Measurements from ENCODE around the gene NPR1. TPM values are rescaled to one million over a fixed set of nuclear protein-coding genes. Genes with fewer than 3 reads are reported as not detected.

The NPR1 gene
- total and polyA plus RNA-seq, 2 experiments from 2014 or later, result 0.19 TPM; not detected in 1

DNA sequence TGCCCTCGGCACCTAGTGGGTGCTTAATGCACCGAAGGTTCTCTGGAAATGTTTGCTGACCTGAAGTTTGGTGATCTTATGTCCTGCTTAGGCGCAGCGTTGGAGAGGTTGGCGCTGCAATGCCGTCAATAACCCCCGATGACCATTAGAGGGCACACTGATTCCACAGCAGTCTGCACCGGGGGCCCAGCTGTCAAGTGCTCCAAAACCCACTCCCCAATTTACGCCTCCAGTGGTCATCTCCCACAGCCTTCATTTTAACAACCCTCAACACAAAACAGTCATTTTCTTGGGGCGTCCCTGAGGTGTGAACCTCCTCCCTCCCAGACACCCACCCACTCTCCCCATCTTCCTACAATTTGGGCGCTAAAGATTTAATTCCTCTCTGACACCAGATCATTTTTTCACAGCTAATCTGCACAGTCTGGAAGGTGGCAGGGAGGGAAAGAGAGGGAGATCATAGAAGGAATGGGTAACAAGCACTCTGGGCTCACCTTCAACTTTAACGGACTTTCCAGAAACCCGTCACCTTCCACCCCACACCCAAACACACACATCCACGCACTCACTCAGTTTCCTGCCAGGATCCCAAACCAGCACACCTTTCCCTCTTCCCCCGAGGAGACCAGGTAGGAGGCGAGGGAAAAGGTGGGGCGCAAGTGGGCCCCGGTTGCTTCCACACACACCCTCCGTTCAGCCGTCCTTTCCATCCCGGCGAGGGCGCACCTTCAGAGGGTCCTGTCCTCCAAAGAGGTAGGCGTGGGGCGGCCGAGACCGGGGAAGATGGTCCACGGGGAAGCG, 570 bp upstream of the NPR1 start:
- in situ Hi-C loops (cut with MboI), result loop anchor here (5.0 kb wide), 1 partner anchor 309 kb away; the partner anchor contains the start of gene RAB13
- Histone ChIP-seq H3F3A (ENCODE audit: insufficient read depth) (0 out of 2 replicates have a peak, but pooled peaks cover 7% of the 10 kb centered on the region), H3K79me2 (ENCODE audit: insufficient read depth) (no peaks in the 10 kb centered on the region), H3K9me2 (ENCODE audit: insufficient read depth) (no peaks in the 10 kb centered on the region), H3K9me3 (ENCODE audit: low read depth) (no peaks in the 10 kb centered on the region), H4K20me1 (ENCODE audit: insufficient read depth) (no peaks in the 10 kb centered on the region), H3K27ac (no peak overlapping the region), H3K4me1 (ENCODE audit: insufficient read depth) (no peaks in the 10 kb centered on the region), H3K9ac (no peak overlapping the region), H3K36me3 (ENCODE audit: low read depth) (no peaks in the 10 kb centered on the region), H3K4me3 (peak overlapping the region; percentile 57), H3K27me3 (replicated peaks; ENCODE audit: insufficient read depth) (peaks cover 7% of the 10 kb centered on the region; the same call in 1 of the 2 replicates), H3K4me2 (ENCODE audit: unreplicated experiment) (peak overlapping the region; percentile 56), H2AFZ (peak overlapping the region; percentile 77)
- DNase-seq, result peak; percentile 69
- WGBS, 2 experiments (ENCODE audit: low coverage in 1 of 2, low lambda C conversion rate in 2 of 2, missing lambda C conversion rate in 2 of 2), result 2 to 5% methylated on average over 27 to 29 of the region's 29 CpGs
- TF ChIP-seq EZH2 (IDR thresholded peaks at IDR 0.05; ENCODE audit: insufficient read depth, poor library complexity, severe bottlenecking), result peak; percentile 50
- TF ChIP-seq EZH2phosphoT487 (IDR thresholded peaks at IDR 0.05; ENCODE audit: insufficient read depth, low read depth), result no peak

DNA sequence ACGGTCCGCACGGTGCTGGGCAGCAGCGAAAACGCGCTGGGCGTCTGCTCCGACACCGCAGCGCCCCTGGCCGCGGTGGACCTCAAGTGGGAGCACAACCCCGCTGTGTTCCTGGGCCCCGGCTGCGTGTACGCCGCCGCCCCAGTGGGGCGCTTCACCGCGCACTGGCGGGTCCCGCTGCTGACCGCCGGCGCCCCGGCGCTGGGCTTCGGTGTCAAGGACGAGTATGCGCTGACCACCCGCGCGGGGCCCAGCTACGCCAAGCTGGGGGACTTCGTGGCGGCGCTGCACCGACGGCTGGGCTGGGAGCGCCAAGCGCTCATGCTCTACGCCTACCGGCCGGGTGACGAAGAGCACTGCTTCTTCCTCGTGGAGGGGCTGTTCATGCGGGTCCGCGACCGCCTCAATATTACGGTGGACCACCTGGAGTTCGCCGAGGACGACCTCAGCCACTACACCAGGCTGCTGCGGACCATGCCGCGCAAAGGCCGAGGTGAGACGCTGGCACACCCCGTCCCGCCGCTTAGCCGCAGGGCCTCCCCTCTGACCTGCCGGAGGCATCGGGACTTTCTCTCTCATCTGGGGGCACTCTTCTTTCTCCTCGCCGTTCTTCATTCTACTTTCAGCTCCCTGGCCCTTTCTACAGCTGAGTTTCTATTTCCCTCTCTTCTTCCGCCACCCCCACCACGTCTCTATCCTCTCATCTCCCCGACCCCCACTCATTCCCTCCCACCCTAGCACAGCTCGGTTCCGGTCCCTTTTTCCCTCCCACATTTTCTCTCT, 1.0 kb downstream of the NPR1 start:
- H4K20me1 ChIP-seq (ENCODE audit: insufficient read depth), result no peaks in the 10 kb centered on the region
- H2AFZ ChIP-seq, result peak overlapping the region; percentile 77
- peak; percentile 73 for TF ChIP-seq EZH2 (IDR thresholded peaks at IDR 0.05; ENCODE audit: insufficient read depth, poor library complexity, severe bottlenecking)
- TF ChIP-seq EZH2phosphoT487 (IDR thresholded peaks at IDR 0.05; ENCODE audit: insufficient read depth, low read depth), result no peak
- no peaks in the 10 kb centered on the region for H3K36me3 ChIP-seq (ENCODE audit: low read depth)
- H3K4me3 ChIP-seq, result peak overlapping the region; percentile 57
- 6 to 8% methylated on average over 54 to 59 of the region's 73 CpGs for WGBS, 2 experiments (ENCODE audit: low coverage in 1 of 2, low lambda C conversion rate in 2 of 2, missing lambda C conversion rate in 2 of 2)
- no peak overlapping the region for H3K9ac ChIP-seq
- H3K27me3 ChIP-seq (replicated peaks; ENCODE audit: insufficient read depth), result peaks cover 7% of the 10 kb centered on the region; the same call in 1 of the 2 replicates
- H3F3A ChIP-seq (ENCODE audit: insufficient read depth), result no peaks in the 10 kb centered on the region
- H3K79me2 ChIP-seq (ENCODE audit: insufficient read depth), result no peaks in the 10 kb centered on the region
- no peaks in the 10 kb centered on the region for H3K9me2 ChIP-seq (ENCODE audit: insufficient read depth)
- no peaks in the 10 kb centered on the region for H3K9me3 ChIP-seq (ENCODE audit: low read depth)
- in situ Hi-C loops (cut with MboI), result loop anchor here (5.0 kb wide), 1 partner anchor 308 kb away; the partner anchor contains the start of gene RAB13
- H3K27ac ChIP-seq, result no peak overlapping the region
- peak overlapping the region; percentile 56 for H3K4me2 ChIP-seq (ENCODE audit: unreplicated experiment)
- peak; percentile 52 for DNase-seq
- no peaks in the 10 kb centered on the region for H3K4me1 ChIP-seq (ENCODE audit: insufficient read depth)

DNA sequence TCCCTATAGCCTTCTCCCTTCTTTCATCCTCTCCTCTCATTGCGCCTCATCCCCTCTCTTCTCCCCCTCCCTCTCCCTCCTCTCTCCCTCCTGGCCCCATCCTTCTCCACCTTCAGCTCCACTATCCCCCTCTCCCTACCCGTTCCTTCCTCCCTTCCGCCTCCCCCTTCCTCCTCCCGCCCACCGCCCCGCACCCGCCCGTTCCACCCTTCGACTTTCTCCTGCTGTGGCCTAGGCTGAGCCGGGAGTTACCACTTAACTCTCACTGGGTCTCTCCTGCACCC, 1.6 kb downstream of the NPR1 start:
- H3K4me3 ChIP-seq, result no peak overlapping the region
- H2AFZ ChIP-seq, result no peak overlapping the region
- in situ Hi-C loops (cut with MboI), result no loop called here
- H3K4me1 ChIP-seq (ENCODE audit: insufficient read depth), result no peaks in the 10 kb centered on the region
- no peak overlapping the region for H3K4me2 ChIP-seq (ENCODE audit: unreplicated experiment)
- H3K36me3 ChIP-seq (ENCODE audit: low read depth), result no peaks in the 10 kb centered on the region
- no peaks in the 10 kb centered on the region for H3F3A ChIP-seq (ENCODE audit: insufficient read depth)
- H3K27ac ChIP-seq, result no peak overlapping the region
- no peaks in the 10 kb centered on the region for H4K20me1 ChIP-seq (ENCODE audit: insufficient read depth)
- H3K9me3 ChIP-seq (ENCODE audit: low read depth), result no peaks in the 10 kb centered on the region
- DNase-seq, result no peak
- H3K79me2 ChIP-seq (ENCODE audit: insufficient read depth), result no peaks in the 10 kb centered on the region
- WGBS, 2 experiments (ENCODE audit: low coverage in 1 of 2, low lambda C conversion rate in 2 of 2, missing lambda C conversion rate in 2 of 2), result 33 to 38% methylated on average over 1 to 10 of the region's 10 CpGs
- H3K9ac ChIP-seq, result no peak overlapping the region
- no peaks in the 10 kb centered on the region for H3K9me2 ChIP-seq (ENCODE audit: insufficient read depth)
- peaks cover 7% of the 10 kb centered on the region; the same call in 1 of the 2 replicates for H3K27me3 ChIP-seq (replicated peaks; ENCODE audit: insufficient read depth)
- no peak for TF ChIP-seq EZH2phosphoT487 (IDR thresholded peaks at IDR 0.05; ENCODE audit: insufficient read depth, low read depth)
- no peak for TF ChIP-seq EZH2 (IDR thresholded peaks at IDR 0.05; ENCODE audit: insufficient read depth, poor library complexity, severe bottlenecking)

DNA sequence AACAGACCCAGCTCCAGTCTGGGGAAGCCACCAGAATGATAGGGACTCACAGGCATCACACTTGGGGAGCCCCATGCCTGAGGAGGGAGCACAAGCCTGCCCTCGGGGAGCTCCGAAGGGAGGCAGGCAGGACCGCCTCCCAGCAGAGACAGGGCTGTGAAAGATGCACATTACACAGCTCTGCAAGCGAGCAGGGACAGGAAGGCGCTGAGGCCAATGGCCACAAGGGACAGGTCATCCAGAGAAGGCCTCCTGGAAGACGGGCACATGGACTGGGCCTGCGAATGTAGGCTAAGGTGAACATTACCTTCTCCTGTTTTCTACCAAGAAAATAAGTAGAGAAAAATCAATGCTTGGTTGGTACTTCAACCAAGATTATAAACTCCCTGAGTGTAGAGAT, 4.2 kb downstream of the NPR1 start:
- Histone ChIP-seq H3K36me3 (ENCODE audit: low read depth) (no peaks in the 10 kb centered on the region), H3K4me3 (no peak overlapping the region), H3K4me1 (ENCODE audit: insufficient read depth) (no peaks in the 10 kb centered on the region), H3K79me2 (ENCODE audit: insufficient read depth) (no peaks in the 10 kb centered on the region), H3K9me2 (ENCODE audit: insufficient read depth) (no peaks in the 10 kb centered on the region), H3K27ac (no peak overlapping the region), H3K9me3 (ENCODE audit: low read depth) (no peaks in the 10 kb centered on the region), H4K20me1 (ENCODE audit: insufficient read depth) (no peaks in the 10 kb centered on the region), H3K9ac (no peak overlapping the region), H3K4me2 (ENCODE audit: unreplicated experiment) (no peak overlapping the region), H3K27me3 (replicated peaks; ENCODE audit: insufficient read depth) (peaks cover 7% of the 10 kb centered on the region; the same call in 1 of the 2 replicates), H2AFZ (no peak overlapping the region), H3F3A (ENCODE audit: insufficient read depth) (no peaks in the 10 kb centered on the region)
- in situ Hi-C loops (cut with MboI), result no loop called here
- no peak for TF ChIP-seq EZH2phosphoT487 (IDR thresholded peaks at IDR 0.05; ENCODE audit: insufficient read depth, low read depth)
- TF ChIP-seq EZH2 (IDR thresholded peaks at IDR 0.05; ENCODE audit: insufficient read depth, poor library complexity, severe bottlenecking), result no peak
- no peak for DNase-seq
- WGBS, 2 experiments (ENCODE audit: low coverage in 1 of 2, low lambda C conversion rate in 2 of 2, missing lambda C conversion rate in 2 of 2), result 76 to 84% methylated on average over 6 to 7 of the region's 7 CpGs
